Head of caudate nucleus (tissue), 42 donors: ENCODE data around the gene EXOC4.
"Not testable (repeated sequence)": the region's sequence is repeated elsewhere in the genome, so short reads cannot be mapped to it uniquely, and the experiment has no call there.

Experiments
- DNase-seq, 42 donors: peaks; one replicate each; pipeline versions ENCODE4 v3.0.0 to v3.0.0-alpha.2; 2020 to 2021; ENCODE audit warnings: mixed read lengths in 7 of 42
- intact Hi-C: fragments of 100-400 bp; cut with DNase I; formaldehyde crosslinking; loops from one replicate; pipeline ENCODE4 v1.15.0; 2022

Gene EXOC4

GRCh38 chr7:133886797-133887196 is 633.9 kb downstream of the EXOC4 start:
- DNase-seq = no peak
- intact Hi-C loops = no loop called here

- intact Hi-C loops = no loop called here
- no peak for DNase-seq
Measured at GRCh38 chr7:133887459-133887858, 634.6 kb downstream of the EXOC4 start.

- intact Hi-C loops = no loop called here
- DNase-seq = no peak
Measured at GRCh38 chr7:133888061-133888930, 635.4 kb downstream of the EXOC4 start.

GRCh38 chr7:133904776-133905175 is 651.9 kb downstream of the EXOC4 start:
- no peak for DNase-seq
- intact Hi-C loops = no loop called here

GRCh38 chr7:133906553-133906952 is 653.7 kb downstream of the EXOC4 start:
- intact Hi-C loops, DNase-seq: not testable (repeated sequence)

GRCh38 chr7:133910761-133911160 is 657.9 kb downstream of the EXOC4 start:
- no peak for DNase-seq
- intact Hi-C loops = no loop called here

- no peak for DNase-seq
- intact Hi-C loops = no loop called here
Measured at GRCh38 chr7:133911724-133912123, 658.8 kb downstream of the EXOC4 start.

GRCh38 chr7:133912916-133913697 is 660.2 kb downstream of the EXOC4 start:
- DNase-seq = no peak
- intact Hi-C loops = no loop called here

- DNase-seq = no peak
- intact Hi-C loops = no loop called here
Measured at GRCh38 chr7:133916621-133917020, 663.7 kb downstream of the EXOC4 start.

GRCh38 chr7:133919810-133920209 is 666.9 kb downstream of the EXOC4 start:
- intact Hi-C loops = no loop called here
- no peak for DNase-seq

- intact Hi-C loops = no loop called here
- DNase-seq = no peak
Measured at GRCh38 chr7:133921635-133922182, 668.8 kb downstream of the EXOC4 start.

GRCh38 chr7:133923974-133924373 is 671.1 kb downstream of the EXOC4 start:
- DNase-seq = no peak
- intact Hi-C loops = no loop called here

- intact Hi-C loops = no loop called here
- no peak for DNase-seq
Measured at GRCh38 chr7:133931053-133931452, 678.2 kb downstream of the EXOC4 start.

GRCh38 chr7:133932591-133932990 is 679.7 kb downstream of the EXOC4 start:
- DNase-seq = no peak
- intact Hi-C loops = no loop called here

- intact Hi-C loops = no loop called here
- no peak for DNase-seq
Measured at GRCh38 chr7:133934262-133934976, 681.5 kb downstream of the EXOC4 start.

GRCh38 chr7:133934977-133935330 is 682.1 kb downstream of the EXOC4 start:
- intact Hi-C loops = no loop called here
- no peak for DNase-seq

GRCh38 chr7:133936074-133936473 is 683.2 kb downstream of the EXOC4 start:
- DNase-seq = no peak
- intact Hi-C loops = no loop called here

GRCh38 chr7:133937786-133938185 is 684.9 kb downstream of the EXOC4 start:
- intact Hi-C loops = no loop called here

GRCh38 chr7:133940368-133940767 is 687.5 kb downstream of the EXOC4 start:
- peak in 2 of 42 donors; percentile 15 to 22 for DNase-seq
- intact Hi-C loops = no loop called here

More at GRCh38 chr7:133937786-133938185, 684.9 kb downstream of the EXOC4 start:
- no peak for DNase-seq

- no peak for DNase-seq
Measured at GRCh38 chr7:133941496-133941895, 688.6 kb downstream of the EXOC4 start.

More at GRCh38 chr7:133941496-133941895, 688.6 kb downstream of the EXOC4 start:
- intact Hi-C loops = no loop called here
